DMS 273 (cell line): ENCODE measurements around the gene MAGI1.

ENCODE experiments used
- DNase-seq: peaks from one replicate; lab custom pipeline; 2025; ENCODE audit not compliant: unreplicated experiment; lab: John Stamatoyannopoulos, UW

MAGI1 gene

DNA sequence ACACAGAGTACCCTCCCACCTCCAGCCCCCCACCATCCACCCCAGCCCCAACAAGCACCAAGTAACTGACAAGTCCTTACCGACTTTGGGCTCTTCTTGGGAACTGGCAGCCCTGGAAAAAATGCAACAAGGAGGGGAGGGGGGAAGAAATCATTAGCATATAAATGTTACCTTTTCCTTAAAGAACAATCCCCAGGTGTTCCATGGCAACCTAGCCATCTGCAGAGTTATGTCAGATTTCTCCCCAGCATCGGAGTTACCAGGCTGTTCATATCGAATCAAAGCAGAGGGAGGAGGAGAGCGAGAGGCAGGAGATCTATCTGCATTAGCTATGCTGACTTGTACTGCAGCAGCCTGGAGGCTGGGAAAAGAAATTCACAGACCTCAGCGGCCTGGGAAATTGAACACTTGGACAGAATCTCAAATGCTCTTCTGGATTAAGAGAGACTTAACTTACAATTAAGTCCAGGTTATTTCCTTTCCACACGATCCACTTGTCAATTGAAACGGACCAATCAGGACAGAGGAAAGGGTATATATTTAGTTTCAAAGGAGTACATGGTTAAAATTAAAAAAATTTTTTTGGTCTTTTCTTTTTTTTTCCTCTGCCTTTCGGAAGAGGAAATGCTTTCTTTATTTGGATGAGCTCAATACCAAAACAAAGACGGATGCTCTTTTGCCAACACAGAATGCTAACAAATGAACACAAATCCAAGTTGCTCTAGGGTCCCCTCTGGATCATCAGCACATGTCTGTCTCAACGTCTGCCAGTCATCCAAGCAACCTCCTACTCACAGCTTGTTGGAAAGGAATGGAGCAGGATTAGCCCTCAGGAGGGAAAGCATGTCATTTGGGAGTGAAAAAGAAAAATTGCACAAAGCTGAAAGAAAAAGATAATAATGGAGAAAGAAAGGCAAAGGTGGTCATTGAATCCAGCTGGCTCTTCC, 637.1 kb downstream of the MAGI1 start:
- DNase-seq, result no peak

DNA sequence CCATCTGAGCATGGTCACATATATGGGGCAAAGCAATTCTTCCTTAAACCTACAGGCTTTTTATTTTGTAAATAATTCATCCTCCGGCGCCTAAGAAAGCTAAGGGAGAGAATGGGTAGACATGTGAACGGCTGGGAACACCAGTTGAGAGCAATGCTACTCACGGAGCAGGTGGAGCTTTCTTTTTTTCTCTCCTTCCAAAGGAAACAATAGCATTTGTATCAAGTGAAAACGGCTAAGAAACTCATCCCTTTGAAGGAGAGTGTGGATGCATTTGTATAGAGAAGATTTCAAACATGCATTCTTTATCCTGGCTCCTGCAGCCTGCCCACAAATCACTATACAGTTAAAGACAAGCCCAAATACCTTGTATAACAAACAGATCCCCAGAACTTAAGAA, 637.8 kb downstream of the MAGI1 start:
- no peak for DNase-seq

DNA sequence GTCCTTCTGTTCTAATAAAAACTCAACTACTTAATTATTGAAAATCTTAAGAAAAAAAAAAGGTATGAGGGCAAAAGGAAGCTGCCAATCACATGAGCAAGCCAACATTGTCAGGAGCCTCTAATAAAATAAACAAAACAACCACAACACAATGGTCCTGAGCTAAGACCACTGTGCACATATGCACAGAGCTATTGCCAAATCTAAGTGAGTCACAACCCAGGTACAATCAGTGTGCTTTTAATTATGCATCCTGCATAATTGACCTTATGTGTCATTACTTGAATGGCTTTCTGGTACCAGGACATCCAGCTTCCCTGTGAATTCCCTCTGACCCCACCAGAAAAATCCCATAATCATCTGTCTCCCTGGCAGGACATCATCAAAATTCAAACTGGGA, 639.8 kb downstream of the MAGI1 start:
- DNase-seq, result peak; percentile 22

DNA sequence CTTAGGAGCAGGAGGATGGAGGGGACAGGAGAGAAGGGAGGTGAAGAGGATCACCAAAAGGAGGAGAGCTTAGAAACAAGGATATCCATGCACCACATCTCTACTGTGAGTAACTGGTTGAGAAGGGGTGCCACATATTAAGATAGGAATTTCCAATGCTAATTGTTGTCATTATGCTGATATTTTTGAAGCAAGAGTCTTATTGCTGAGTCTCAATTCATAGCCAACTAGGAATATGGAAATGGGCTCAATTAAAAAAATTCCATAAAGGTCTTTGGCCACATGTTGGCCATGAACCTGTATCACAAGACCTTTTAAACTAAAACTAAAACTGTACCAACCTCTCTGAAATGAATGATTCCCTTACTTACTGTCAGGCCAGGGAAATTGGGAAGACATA, 642.6 kb downstream of the MAGI1 start:
- DNase-seq, result no peak

DNA sequence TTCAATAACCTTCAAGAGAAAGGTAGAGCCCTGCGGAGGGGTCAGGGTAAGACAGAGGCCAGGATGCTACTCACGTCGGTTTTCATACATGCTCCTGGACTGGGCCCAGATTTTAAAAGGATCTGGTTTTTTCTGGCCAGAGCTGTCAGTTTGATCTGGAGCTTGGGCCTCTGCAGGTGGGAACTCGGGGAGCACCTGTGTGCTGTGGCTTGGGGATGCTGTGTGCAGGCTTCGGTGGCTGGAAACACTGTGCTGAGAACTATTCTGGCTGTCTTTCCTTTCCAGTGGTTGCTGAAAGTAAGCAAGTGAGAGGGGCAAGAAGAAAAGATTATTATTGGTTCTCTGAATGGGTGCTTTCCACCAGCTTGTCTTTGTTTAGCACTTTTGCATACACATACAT, 647.6 kb downstream of the MAGI1 start:
- DNase-seq, result no peak

DNA sequence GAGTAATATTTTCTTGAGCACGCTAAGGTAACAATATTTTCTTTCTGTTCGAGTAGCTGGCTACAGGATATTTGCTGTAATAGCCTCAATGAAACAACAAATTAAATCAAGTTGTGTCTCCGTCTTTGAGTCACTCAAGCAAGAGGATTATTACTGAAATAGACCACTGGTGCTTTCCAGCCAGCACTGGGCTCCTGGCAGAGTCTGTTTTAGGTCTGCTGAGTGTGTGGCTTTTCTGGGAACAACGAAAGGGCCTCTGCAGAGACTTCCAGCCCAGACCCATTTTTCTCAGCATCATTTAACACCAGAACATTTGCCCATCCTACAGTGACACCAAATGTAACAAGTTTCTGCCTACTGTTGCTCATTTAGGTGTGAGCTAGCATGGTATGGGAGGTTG, 652.9 kb downstream of the MAGI1 start:
- no peak for DNase-seq

DNA sequence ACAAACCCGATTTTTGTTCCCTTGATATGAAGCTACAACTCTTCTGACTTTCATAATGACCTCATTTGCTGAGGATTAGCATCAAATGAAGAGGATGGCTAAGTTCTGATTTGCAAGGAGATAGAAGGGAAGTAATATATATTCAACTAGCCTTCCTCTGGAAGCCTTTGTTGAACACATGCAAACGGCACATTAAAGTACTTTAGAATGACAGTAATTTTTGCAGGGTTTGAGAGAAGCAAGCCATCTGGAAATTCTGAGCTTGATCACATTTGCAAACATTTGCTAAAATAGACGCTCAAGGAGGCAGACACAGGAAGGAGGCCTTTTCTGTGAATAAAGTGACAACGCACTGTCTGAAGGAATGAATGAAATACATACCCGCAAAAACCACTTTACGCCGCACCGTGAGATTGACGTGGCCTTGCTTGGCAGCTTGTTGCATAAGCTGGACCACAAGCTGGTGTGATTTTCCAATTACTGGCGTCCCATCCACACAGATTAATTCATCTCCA, 657.2 kb downstream of the MAGI1 start:
- DNase-seq, result no peak

DNA sequence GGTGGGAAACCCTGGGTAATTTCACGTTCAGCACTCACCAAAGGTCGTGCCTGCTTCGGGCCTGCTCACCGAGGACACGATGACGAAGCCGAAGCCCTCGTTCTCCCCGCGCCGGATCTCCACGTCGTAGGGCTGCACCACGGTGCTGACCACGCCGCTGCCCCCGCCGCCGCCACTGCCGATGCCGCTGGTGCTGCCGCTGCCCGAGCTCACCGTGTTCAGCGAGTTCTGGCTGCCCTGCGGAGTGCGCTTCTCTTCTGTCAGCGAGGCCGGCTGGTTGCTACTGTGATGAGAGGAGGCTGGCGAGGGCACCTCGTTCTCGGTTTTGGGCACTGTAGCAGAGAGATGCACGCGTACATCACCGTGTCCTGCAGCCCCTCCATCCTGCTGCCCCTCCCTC, 659.5 kb downstream of the MAGI1 start:
- no peak for DNase-seq

DNA sequence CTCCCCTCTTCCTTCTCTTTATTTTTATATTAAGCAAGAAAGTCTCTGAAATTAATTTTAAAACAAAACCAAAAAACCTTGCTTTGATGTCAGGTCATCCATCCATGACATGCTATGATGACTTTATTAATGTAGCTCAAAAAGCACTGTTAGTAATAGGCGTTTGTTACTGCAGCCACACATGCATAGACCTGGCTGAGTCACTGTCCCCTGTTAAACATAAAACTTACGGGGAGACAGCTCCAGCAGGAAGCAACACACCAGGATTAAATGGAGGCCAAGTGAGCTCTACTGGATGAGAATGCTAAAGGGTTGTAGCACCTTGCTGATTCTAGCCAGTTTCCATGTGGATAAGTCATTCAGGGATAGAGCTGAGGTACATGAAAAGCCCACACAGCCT, 661.1 kb downstream of the MAGI1 start:
- no peak for DNase-seq

DNA sequence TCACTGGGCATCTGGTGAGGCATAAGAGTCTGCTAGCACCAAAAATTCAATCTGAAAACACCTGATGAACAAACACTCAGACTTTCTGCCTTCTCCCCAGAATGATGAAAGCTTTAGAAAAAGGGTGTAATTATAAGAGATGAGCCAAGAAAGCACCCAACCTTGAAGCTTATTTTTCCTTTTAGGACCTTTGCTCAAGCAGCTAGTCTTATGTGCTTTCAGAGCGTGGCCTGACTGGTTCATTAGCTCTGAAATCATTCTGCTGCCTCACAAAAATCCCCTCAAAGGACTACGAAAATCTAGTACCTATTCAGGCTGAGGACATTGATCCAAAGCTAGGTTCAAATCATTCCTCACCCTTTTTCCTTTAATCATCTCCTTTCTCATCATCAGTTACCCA, 662.3 kb downstream of the MAGI1 start:
- DNase-seq, result no peak

DNA sequence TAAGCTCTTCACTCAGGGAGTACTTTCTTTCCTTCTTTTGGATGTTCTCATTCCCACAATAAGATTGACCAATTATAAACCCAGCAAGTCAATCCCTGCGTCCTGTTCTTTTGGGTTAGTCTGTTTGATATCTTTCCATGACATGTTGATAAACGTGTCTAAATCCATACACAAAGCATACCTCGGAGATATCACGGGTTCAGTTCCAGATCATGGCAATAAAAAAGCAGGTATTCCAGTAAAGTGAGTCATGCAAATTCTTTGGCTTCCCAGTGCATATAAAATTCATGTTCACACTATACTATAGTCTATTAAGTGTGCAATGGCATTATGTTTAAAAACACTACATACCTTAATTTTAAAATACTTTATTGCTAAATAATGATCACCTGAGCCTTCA, 667.7 kb downstream of the MAGI1 start:
- no peak for DNase-seq

DNA sequence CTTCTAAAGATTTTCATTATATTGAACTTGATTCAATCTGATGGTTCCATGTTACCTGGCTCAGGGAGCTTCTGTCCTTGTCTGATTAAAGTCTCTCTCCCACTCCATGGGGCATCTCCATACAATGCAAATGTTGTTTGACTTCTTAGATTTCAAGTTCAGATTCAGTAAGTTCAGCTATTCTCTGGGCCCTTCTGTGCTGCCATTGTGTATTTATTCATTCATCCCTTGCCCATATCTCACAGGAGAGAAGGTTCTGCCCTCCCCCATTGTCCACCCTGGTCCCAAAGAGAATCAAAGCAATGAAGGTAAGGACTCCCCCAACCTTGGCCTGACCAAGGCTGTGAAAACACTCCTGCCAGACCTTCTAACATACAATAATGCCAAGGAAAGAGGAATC, 669.9 kb downstream of the MAGI1 start:
- no peak for DNase-seq

DNA sequence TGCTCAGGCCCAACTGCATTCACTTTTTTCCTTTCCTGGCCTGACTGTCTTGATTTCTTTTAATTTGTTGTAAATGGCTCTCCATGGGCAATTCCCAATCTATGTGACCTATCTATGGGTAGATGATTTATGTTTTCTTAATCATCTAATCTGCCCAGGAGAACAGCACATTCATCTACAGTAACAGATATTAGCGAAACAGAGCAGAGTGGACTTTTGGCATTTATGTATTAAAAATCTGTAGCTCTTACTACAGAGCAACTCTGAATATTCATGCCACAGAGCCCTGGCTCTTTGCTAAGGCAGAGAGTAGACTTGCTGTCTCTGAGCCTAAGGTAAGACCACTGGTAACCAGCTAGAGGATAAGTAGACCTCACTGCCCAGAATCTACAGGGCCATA, 676.0 kb downstream of the MAGI1 start:
- DNase-seq, result no peak

DNA sequence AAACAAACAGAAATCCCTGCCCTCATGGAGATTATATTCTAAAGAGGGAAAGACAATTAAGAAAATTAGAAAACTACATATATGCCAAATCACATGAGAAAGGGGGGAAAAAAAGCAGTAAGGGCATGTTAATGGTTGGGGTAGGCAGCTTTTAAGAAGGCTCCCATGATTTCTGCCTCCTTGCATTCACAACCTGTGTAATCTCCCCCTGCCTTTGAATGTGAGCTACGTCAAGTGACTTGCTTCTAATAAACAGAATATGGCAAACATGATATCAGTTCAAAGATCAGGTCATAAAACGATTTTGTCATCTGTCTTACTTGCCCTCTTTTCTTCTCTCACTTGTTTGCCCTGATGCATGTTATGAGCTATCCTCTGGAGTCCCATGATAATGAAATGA, 677.3 kb downstream of the MAGI1 start:
- no peak for DNase-seq

DNA sequence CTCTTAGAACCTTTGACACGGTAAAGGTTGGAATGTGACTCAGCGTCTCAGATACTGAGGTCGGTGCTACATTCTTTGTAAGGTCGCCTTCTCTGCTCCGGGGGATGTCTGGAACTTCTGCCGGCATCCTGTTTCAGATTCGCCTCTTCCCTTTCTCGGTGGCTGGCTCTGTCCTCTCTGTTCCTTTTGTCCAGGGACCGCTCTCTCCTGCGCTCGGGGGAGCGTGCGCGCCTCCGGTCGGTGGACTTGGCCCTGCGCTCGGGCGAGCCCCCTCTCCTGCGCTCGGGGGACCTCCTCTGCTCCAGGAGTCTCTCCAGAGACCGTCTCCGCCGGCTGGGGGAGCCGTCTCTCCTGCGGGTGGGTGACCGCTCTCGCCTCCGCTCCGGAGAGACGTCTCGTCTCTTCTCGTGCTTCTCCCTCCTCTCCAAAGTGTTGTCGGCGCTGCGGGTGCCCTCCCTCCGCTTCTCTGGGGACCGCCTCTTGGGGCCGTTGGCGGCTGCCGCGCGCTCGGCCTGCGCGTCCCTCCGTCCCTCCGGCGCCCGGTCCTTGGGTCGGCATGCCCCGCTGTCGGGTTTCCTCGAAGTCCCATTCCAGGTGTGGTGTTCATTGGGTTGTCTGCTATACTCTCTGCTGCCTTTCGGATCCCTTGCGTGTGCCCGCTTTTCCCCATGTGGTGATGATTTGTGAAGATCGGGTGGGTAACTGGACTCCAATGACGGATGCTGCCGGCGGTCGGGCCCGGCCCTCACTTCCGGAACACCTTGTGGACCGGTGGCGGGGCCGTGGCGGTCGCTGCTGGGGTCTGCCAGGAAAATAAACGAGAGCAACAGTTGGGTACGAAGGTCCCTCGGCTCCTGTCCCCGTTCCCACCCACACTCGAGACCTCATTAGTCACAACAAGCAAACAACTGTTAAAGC, 682.1 kb downstream of the MAGI1 start:
- no peak for DNase-seq

DNA sequence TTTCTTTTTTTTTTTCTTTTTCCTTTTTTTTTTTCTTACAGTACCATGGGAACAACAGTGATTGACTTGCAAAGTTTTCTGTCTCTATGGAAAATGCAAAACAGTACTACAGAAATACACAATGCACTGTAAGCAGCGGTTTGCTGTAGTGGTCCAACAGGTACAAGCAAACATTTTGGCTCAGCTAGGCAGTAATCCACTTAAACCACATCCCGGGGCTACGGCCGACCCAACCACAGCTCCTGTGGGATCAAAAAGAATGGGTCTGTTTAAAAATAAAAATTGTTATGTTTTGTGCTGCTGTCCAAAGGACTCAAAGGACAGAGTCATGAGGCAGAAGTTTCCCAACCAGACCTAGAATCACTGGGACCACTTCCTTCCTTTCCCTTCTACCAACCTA, 683.8 kb downstream of the MAGI1 start:
- DNase-seq, result no peak

DNA sequence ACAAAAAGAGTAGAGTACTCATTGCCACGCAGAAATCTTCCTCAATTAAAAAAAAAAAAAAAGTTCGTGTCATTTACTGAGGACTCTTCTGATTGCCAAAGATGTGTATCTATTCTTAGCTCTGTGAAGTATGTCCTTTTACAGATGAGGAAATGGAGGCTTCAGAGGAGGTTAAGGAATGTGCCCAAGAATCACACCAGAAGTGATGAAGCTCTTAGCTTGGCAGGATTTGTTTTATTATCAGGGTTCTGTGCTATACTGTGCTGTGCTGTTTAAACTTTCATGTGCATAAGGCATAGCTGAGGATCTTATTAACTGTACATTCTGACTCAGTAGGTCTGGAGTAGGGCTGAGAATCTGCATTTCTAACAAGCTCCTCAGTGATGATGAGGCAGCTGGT, 685.8 kb downstream of the MAGI1 start:
- DNase-seq, result no peak

DNA sequence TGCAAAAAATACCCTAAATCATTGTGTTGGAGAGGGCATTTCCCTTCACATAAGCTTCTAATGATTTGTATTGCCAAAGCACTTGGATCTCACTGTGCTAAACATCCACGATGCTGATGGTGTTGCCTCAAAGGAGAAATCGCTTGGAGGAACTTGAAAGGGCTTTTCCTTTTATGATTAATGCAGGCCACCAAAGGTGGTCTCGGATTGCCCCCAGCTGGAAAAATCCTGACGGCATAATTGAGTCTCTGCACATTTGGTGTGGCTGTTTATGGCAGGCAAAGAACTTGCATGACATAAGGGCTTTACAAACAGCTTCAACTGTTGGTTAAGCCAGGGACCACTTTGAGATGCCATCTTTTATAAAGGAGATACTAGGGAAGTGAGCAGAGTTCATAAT, 687.0 kb downstream of the MAGI1 start:
- DNase-seq, result no peak

DNA sequence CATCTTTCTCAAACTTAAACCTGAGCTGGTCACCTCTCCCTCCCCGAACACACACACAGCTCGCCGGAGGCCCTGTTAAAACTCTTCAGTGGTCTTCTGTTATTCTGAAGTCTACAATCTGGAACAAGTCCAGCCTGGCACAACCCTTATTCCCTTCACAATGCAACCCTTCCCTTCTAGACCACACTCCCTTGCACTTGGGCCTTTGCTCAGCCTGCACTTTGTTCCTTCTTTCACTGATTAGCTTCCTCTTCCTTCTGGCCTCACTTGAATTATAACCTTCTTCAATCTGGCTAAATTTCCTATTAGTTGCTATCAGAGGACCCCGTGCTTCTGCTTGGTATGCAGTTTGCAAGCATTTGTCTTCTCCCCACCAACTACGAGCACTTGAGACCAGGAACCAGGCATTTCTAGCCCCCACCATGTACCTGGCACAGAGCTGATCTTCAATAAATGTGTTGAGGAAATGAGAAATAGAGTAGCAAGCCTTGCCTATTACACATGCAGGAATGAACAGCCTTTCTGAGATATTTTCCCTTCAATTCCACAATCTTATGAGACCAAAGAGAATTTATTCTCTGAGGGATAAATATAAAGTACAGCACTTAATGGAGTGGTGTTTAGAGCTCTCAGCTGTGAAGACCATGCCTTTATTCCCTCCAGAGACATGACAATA, 687.8 kb downstream of the MAGI1 start:
- DNase-seq, result no peak

DNA sequence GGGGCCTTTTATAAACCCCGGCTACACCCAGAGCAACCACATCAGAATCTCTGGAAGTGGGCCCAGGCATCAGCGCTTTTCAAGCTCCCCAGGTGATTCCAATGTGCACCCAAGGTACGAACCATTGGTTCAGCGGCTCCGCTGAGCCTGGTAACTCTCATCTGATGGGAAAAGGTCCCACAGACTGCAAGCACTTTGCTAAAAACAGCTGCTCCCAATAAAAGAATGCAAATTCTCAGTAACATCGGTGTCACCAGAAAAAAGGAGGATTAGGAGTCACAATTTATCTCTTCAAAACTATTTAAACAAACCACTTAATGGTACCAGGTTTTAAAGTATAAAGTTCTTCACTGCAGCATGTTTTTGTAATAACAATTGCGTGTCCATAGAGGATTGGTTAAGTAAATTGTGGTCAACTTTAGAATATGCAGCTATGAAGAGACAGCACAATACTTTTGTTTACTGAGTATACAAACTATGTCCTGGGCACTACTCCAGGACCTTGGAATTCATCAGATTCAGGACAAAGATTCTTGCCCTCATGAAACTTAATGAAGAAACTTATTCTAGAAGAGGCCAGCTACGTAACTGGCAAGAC, 690.2 kb downstream of the MAGI1 start:
- no peak for DNase-seq

DNA sequence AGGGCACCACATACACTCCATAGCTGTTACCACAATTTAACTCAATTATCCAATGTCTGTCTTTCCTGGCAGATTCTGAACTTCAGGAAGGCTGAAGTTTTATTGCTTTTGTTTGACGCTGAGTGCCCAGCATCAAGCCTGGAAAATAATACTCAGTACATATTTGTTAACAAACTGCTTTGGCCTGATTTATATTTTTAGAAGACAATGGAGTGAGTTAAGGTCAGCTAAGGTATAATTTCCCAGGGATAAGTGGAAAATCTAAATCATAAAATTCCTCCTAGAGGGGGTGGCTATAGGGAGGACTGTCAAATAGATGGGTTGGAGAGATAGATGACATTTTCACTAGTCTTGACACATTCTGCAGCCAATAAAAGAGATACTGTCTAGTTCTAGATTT, 691.6 kb downstream of the MAGI1 start:
- no peak for DNase-seq
